Osteoblast (primary cell): ENCODE results near the gene ITGA2B. TPM values are rescaled to one million over a fixed set of nuclear protein-coding genes. Genes with fewer than 3 reads are reported as not detected.
"Not testable (repeated sequence)": the region's sequence is repeated elsewhere in the genome, so short reads cannot be mapped to it uniquely, and the experiment has no call there.

Experiments used
- DNase-seq: peaks from one replicate; pipeline ENCODE4 v3.0.0; 2011; ENCODE audit warnings: low spot score, mixed read lengths; ENCODE audit not compliant: insufficient read length; ENCODE audit errors: missing footprints
- H2AFZ ChIP-seq: 2 replicates; pipeline ENCODE4 v1.6.0; 2011; ENCODE audit warnings: mild to moderate bottlenecking, low read length
- H3K27ac ChIP-seq: 2 replicates; pipeline ENCODE4 v1.5.1; 2011; ENCODE audit warnings: mild to moderate bottlenecking, low read depth, low read length, moderate library complexity
- H3K27me3 ChIP-seq: 2 replicates; pipeline ENCODE4 v1.6.0; 2012; ENCODE audit warnings: mild to moderate bottlenecking, control low read depth, inconsistent platforms, low read length, moderate library complexity; ENCODE audit not compliant: insufficient read depth
- H3K36me3 ChIP-seq: 2 replicates; pipeline ENCODE4 v1.5.1; 2011; ENCODE audit warnings: mild to moderate bottlenecking, low read length, control low read depth, moderate library complexity; ENCODE audit not compliant: insufficient read depth
- H3K4me1 ChIP-seq: 2 replicates; pipeline ENCODE4 v1.5.1; 2011; ENCODE audit warnings: mild to moderate bottlenecking, low read length, control low read depth, moderate library complexity; ENCODE audit not compliant: insufficient read depth
- H3K4me2 ChIP-seq: 2 replicates; pipeline ENCODE4 v1.6.0; 2011; ENCODE audit warnings: mild to moderate bottlenecking, low read length; ENCODE audit not compliant: insufficient read depth
- H3K4me3 ChIP-seq: fragments of 200-600 bp; sonication (generic); 3 replicates; pipeline ENCODE4 v1.5.1; 2012; ENCODE audit warnings: mild to moderate bottlenecking, low read length, inconsistent platforms; ENCODE audit not compliant: insufficient read depth
- H3K79me2 ChIP-seq: 2 replicates; pipeline ENCODE4 v1.6.0; 2012; ENCODE audit warnings: mild to moderate bottlenecking, low read length, control low read depth, inconsistent platforms; ENCODE audit not compliant: insufficient read depth
- H3K9me3 ChIP-seq: 2 replicates; pipeline ENCODE4 v1.5.1; 2011; ENCODE audit warnings: low read depth, low read length, control low read depth
- H4K20me1 ChIP-seq: 2 replicates; pipeline ENCODE4 v1.6.0; 2012; ENCODE audit warnings: mild to moderate bottlenecking, low read length, control low read depth; ENCODE audit not compliant: insufficient read depth
- CTCF ChIP-seq: IDR thresholded peaks from 2 replicates; pipeline ENCODE4 v1.5.1; 2011; ENCODE audit warnings: mild to moderate bottlenecking, low read depth, low read length, moderate library complexity; ENCODE audit errors: extremely low read depth
- total RNA-seq: library from RNA; depleted of rRNA; stranded (reverse); fragments of >200 nt; gene quantifications from 2 replicates; pipeline ENCODE4 v1.2.3, GENCODE V29; 2012

The ITGA2B gene
- total RNA-seq, 1 donor = not detected

DNA sequence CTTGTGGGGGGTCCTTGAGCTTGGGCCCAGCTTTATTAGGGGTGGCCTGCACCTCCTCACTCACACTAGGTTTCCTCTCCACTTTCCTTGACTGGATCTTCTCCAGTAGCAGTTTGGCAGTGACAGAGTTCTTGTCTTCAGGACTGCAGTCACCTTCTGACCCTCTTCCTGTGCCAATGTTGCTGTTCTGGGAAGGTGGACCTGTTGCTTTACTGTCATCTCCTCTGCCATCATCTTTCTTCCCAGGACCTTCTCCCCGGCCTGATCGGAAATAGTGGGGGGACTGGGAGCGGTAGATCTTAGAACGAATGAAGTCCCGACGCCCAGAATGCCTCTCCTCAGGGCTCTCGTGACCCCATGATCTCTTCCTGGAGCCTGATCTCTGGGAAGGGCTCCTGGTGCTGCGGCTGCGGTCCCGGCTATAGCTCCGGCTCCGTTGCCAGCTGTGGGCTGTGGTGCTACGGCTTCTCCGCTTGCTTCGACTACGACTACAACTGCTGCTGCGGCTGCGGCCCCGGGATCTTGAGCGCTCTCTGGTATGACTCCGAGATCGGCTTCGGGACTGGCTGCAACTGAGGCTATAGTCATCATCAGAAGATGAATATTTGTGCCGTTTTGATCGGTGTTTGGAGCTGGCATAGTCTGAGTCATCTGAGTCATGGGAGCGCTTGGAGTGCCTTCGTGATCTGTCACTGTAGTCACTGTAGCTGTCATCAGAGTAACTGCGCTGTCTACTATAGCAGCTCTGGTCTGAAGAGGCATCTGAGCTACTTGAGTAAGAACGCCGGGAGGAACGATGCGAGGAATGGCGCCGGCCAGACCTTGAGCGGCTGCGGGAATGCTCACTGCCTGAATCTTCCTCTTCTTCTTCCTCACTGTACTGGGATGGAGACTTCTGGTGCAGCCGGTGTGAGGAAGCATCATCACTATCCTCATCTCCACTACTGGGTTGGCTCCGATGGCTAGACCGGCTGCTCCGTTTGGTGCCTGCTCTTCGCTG lies 9.5 kb upstream of the ITGA2B start:
- Histone ChIP-seq H3K36me3 (peaks cover 38% of the 10 kb centered on the region), H3K4me2 (no peak overlapping the region), H3K4me3 (no peak overlapping the region), H3K27me3 (no peaks in the 10 kb centered on the region), H3K9me3 (no peaks in the 10 kb centered on the region), H3K79me2 (no peaks in the 10 kb centered on the region), H3K27ac (no peak overlapping the region), H2AFZ (no peak overlapping the region), H4K20me1 (peaks cover 3% of the 10 kb centered on the region), H3K4me1 (no peaks in the 10 kb centered on the region)
- DNase-seq = no peak
- no peak for TF ChIP-seq CTCF

- H3K79me2 ChIP-seq = no peaks in the 10 kb centered on the region
- H3K4me2 ChIP-seq = no peak overlapping the region
- H3K4me3 ChIP-seq = no peak overlapping the region
- peaks cover 38% of the 10 kb centered on the region for H3K36me3 ChIP-seq
- H3K27me3 ChIP-seq = no peaks in the 10 kb centered on the region
- no peaks in the 10 kb centered on the region for H3K9me3 ChIP-seq
- no peak for TF ChIP-seq CTCF
- peaks cover 3% of the 10 kb centered on the region for H4K20me1 ChIP-seq
- no peak overlapping the region for H2AFZ ChIP-seq
- no peak for DNase-seq
- peaks cover 3% of the 10 kb centered on the region for H3K4me1 ChIP-seq
- H3K27ac ChIP-seq = no peak overlapping the region
Observed at GRCh38 chr17:44397479-44398440, 8.3 kb upstream of the ITGA2B start.

DNA sequence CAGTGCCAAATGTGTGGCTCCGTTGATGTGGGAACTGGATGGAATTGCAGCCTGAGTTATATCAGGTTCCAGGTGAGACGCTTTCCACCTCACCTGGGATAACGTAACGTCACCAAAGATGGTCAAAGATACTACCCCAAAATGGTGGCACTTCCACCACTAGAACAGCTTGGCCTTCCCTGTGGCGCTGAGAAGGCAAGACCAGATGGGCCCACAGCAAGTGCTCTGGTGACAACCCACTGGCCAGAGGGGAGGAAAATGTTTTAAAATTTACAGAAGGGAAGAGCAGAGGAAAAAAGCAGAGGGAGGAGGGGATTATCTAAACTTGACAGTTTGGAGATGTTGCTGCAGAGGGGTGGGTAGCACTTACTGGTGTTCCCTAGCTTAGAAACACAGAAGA lies 7.5 kb upstream of the ITGA2B start:
- Histone ChIP-seq H4K20me1 (peaks cover 3% of the 10 kb centered on the region), H3K4me2 (no peak overlapping the region), H3K79me2 (no peaks in the 10 kb centered on the region), H3K36me3 (peaks cover 38% of the 10 kb centered on the region), H3K4me3 (no peak overlapping the region), H3K27me3 (no peaks in the 10 kb centered on the region), H3K4me1 (peaks cover 3% of the 10 kb centered on the region), H3K27ac (no peak overlapping the region), H2AFZ (no peak overlapping the region), H3K9me3 (no peaks in the 10 kb centered on the region)
- DNase-seq = no peak
- TF ChIP-seq CTCF = no peak

GRCh38 chr17:44394833-44395232 lies 5.4 kb upstream of the ITGA2B start:
- Histone ChIP-seq H3K4me3 (no peak overlapping the region), H3K9me3 (no peaks in the 10 kb centered on the region), H3K36me3 (peaks cover 21% of the 10 kb centered on the region), H3K27ac (no peak overlapping the region), H3K27me3 (no peaks in the 10 kb centered on the region), H3K4me2 (no peak overlapping the region), H3K79me2 (no peaks in the 10 kb centered on the region), H2AFZ (no peak overlapping the region), H3K4me1 (peaks cover 3% of the 10 kb centered on the region), H4K20me1 (peaks cover 3% of the 10 kb centered on the region)
- DNase-seq = no peak
- no peak for TF ChIP-seq CTCF

DNA sequence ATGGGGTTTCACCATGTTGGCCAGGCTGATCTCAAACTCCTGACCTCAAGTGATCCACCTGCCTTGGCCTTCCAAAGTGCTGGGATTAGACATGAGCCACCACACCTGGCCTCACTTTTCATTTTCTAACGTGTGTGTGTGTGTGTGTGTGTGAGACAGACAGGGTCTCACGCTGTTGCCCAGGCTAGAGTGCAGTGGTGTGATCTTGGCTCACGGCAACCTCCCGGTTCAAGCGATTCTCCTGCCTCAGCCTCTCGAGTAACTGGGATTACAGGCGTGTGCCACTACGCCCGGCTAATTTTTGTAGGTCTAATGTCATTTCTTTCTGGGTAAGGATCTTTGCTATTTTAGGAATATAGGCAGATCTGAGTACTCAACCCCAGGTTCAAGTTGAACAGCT lies 4.7 kb upstream of the ITGA2B start:
- H3K4me2 ChIP-seq, H3K79me2 ChIP-seq, H3K4me1 ChIP-seq, H3K27me3 ChIP-seq, H2AFZ ChIP-seq, DNase-seq, H3K4me3 ChIP-seq, H4K20me1 ChIP-seq, H3K27ac ChIP-seq, H3K9me3 ChIP-seq: not testable (repeated sequence)
- H3K36me3 ChIP-seq = peaks cover 15% of the 10 kb centered on the region
